Adipose tissue (tissue), 3 donors: ENCODE results near the gene FBF1. TPM values are rescaled to one million over a fixed set of nuclear protein-coding genes. Genes with fewer than 3 reads are reported as not detected.

Experiments used
- H3K27ac ChIP-seq: one replicate; pipeline ENCODE4 v1.5.1; 2013; ENCODE audit warnings: low read depth, low read length
- whole genome bisulfite sequencing, 3 donors: extraction: QIAGEN DNeasy Blood & Tissue Kit; methylation state at CpG; one replicate each; pipeline ENCODE4 v1.1.7; 2013; 5-methylcytosine and 5-hydroxymethylcytosine counted together
- polyA plus RNA-seq, 3 donors: library from polyadenylated mRNA; stranded (reverse); fragments of 200-250 nt; gene quantifications; one replicate each; pipeline ENCODE4 v1.2.3, GENCODE V29; 2013
- donor health status: healthy with polysubstance abuse.
- donor health status: Bipolar disorder and iron deficiency.
- donor health status: healthy.

Gene FBF1
- polyA plus RNA-seq, 3 donors, result 2.5 to 5.5 (median 3.8) TPM

DNA sequence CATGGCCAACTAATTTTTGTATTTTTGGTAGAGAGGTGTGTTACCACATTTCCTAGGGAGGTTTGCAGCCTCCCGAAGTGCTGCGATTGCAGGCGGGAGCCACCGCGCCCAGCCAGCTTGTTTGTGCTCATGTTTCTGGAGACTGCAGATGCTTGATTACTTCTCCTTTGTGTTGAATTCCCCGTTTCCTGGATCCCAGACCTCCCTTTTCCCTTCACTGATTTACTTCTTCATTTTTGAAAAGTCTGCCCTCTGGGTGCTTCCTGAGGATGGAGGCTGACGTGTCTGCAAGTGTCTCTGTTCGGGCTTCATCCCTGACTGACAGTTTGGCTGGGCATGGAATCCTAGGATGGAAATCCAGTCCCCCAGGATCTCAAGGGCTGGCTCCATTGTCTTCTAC, 55.4 kb downstream of the FBF1 start:
- H3K27ac ChIP-seq, result no peak overlapping the region
- WGBS, 3 donors, result 47 to 82% (median 53%) methylated on average over 8 of the region's 8 CpGs

- 82 to 90% (median 85%) methylated on average over 12 to 15 of the region's 15 CpGs for WGBS, 3 donors
- H3K27ac ChIP-seq, result no peak overlapping the region
These were observed 59.0 kb downstream of the FBF1 start for GRCh38 chr17:75881678-75882454.

GRCh38 chr17:75880266-75880665, 60.6 kb downstream of the FBF1 start:
- whole genome bisulfite sequencing, 3 donors, result 77 to 81% (median 81%) methylated on average over 7 of the region's 7 CpGs
- H3K27ac ChIP-seq, result no peak overlapping the region

GRCh38 chr17:75878174-75878998, 62.5 kb downstream of the FBF1 start, which contains the start of gene TRIM47:
Gene TRIM47, minus strand, starts transcription at chr17:75878581. Its CDS starts 33 bp downstream, at chr17:75878548.
- peak within 1 kb of the TSS; percentile 87 for H3K27ac ChIP-seq
- WGBS, 3 donors, result 0 to 1% (median 1%) methylated on average over 42 to 87 of the region's 87 CpGs

DNA sequence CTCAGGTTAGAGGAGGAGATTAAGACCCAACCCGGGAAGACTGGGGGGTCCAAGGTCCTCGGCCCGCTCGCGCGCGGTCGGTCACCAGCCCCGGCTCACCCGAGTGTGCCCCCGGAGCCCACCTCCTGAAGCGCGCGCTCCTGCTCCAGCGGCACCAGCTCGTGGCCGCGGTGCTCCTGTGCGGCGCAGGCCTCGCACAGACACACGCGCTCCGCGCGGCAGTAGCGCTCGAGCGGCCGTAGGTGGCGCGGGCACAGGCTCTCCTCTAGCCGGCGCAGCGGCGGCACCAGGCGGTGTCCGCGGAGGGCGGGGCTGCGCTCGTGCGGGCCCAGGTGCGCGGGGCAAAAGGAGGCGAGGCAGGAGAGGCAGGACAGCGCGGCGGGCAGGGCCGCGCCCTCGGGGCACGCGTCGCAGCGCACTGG, 63.1 kb downstream of the FBF1 start:
- H3K27ac ChIP-seq, result peak overlapping the region; percentile 87
- 0 to 1% (median 1%) methylated on average over 42 to 56 of the region's 56 CpGs for WGBS, 3 donors

DNA sequence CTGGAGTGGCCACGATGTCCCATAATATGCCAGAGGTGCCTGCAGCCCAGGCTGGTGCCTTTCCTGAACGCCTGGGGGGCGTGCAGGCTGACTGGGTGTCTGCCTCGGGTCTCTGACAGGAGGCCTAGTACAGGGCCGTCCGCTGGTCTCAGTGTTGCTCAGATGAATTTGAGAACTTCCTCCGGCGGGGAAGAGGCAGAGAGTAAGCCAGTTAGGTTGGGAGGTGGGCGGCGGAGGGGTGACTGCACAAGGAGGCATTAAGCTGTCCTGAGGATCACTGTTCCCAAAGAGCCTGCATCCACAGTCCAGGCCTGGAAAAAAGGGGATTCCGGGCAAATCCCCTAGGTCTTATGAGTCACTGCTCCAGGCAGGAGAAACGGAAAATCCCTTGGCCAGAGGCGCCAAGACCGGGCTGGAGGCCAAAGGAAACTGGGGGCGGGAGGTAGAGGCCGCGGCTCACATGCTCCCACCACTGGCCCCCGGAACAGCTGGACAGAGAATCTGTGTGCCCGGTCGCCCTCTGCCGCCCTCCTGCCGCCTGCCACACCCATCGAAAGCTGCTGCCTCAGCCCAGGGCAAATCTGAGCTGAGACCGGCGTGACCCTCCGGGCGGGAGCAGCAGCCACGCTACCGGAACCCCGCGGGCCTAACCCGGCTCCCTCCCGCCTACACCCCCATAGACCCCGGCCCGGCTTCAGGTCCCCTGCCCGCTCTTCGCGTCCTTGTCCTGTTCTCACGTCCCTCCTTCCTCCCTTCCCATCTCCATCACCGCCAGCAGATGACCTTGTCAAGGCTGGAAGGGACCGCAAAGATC, 63.7 kb downstream of the FBF1 start:
- WGBS, 3 donors, result 3 to 8% (median 6%) methylated on average over 36 to 41 of the region's 41 CpGs
- peak overlapping the region; percentile 80 for H3K27ac ChIP-seq

DNA sequence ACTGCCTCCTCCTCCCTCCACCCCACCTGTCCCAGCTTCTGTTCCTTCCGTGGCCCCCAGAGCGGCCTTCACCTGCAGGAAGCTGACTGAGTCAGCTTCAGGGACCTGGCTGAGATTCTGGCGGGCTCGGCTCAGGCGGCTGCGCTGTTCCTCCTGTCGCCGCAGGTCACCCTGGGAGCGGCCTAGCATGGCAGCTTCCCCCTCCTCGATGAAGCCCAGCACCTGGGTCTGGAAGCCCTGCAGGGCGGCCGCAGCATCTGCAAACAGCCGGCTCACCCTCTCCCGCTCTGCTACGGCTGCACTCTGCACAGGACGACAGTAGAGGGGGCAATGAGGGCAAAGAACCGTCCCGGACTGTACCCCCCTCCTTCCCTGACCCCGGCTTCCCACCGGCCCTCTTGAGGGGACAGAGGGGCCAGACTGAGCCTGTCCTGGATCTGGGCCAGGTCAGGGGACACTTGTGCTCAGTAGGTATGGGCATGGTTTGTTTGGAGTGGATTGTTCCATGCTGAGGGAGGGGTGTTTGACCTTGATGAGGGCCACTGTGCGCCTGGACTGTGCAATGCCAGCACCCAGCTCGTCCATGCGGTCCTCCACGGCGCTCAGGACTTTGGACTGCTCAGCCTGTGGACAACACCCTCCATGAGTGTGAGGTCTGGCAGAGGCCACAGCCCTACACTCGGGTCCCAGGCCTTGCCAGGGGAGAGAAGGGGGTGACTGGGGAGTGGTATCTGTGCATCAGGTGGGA, 64.5 kb downstream of the FBF1 start:
- peak overlapping the region; percentile 80 for H3K27ac ChIP-seq
- 10 to 27% (median 22%) methylated on average over 24 to 26 of the region's 26 CpGs for WGBS, 3 donors

- H3K27ac ChIP-seq, result no peak overlapping the region
- 28 to 45% (median 32%) methylated on average over 5 of the region's 5 CpGs for WGBS, 3 donors
These were observed 65.0 kb downstream of the FBF1 start for GRCh38 chr17:75875940-75876189.

DNA sequence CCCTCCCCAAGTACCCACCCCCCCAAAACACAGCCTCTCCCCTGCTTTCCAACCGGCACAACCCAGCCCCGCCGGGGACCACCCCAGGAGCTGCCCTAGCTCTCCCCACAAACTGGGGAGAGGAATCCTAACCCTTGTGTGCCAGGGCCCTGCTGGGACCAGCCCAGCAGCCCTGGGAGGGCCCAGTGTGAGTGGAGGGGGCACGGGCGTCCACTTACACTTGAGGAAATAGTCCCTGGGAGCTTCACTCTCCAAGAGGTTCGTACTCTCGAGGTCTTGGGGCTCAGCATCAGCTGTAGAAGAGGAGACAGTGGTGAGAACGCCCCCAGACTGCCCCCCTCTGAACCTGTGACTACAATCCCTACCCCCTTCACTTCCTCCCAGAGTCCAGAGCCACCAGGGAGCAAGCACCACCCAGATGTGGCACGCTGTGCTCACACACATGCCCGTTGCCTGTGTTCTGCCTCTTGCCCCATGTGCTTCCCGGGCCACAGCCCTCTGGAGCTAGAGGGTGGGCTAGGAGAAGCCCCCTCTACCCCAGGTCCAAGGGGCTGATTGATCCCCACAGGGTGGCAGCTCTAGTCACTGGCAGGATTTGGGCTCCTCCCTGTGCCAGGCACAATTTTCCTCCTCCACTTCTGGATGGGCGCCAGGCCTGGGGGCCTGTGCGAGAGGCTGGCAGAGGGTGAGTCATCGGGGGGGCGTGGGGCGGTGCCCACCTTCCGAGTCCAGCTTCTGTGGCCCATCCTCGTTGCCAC, 65.5 kb downstream of the FBF1 start:
- H3K27ac ChIP-seq, result no peak overlapping the region
- 53 to 67% (median 56%) methylated on average over 16 to 18 of the region's 18 CpGs for WGBS, 3 donors

GRCh38 chr17:75874323-75875181, 66.3 kb downstream of the FBF1 start:
- 86 to 93% (median 90%) methylated on average over 37 to 38 of the region's 38 CpGs for WGBS, 3 donors
- H3K27ac ChIP-seq, result no peak overlapping the region

DNA sequence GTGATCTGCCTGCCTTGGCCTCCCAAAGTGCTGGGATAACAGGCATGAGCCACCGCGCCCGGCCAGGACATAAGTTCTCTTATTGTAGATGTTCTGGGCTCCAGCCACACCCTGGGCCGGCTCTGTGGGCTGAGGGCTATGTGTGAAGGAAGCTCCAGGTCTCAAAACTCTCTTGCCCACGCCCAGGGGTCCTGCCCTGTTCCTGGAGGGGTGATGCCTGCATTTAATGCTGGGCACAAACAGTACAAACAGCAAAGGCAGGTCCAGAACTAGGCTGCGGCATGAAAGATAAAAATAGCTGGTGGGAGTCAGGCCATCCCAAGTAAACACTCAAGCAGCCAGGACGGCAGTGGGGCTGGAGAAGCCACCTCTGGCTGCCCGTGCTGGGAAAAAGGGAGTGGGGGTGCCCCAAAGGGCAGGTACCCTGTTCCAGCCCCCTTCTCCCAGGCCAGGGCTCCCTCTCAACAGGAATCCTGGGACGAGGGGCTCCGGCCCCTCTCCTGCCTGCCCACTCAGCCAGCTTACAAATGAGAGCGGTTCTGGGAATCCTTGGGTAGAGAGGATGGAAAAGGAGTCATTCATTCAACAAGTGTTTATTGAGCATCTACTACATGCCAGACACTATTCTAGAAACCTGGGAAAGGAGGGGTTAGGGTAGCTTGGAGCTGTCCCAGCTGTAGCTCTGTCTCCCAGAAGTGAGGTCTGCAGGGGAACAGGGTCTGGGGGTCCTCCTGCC, 67.1 kb downstream of the FBF1 start:
- no peak overlapping the region for H3K27ac ChIP-seq
- 59 to 74% (median 71%) methylated on average over 11 of the region's 11 CpGs for WGBS, 3 donors

DNA sequence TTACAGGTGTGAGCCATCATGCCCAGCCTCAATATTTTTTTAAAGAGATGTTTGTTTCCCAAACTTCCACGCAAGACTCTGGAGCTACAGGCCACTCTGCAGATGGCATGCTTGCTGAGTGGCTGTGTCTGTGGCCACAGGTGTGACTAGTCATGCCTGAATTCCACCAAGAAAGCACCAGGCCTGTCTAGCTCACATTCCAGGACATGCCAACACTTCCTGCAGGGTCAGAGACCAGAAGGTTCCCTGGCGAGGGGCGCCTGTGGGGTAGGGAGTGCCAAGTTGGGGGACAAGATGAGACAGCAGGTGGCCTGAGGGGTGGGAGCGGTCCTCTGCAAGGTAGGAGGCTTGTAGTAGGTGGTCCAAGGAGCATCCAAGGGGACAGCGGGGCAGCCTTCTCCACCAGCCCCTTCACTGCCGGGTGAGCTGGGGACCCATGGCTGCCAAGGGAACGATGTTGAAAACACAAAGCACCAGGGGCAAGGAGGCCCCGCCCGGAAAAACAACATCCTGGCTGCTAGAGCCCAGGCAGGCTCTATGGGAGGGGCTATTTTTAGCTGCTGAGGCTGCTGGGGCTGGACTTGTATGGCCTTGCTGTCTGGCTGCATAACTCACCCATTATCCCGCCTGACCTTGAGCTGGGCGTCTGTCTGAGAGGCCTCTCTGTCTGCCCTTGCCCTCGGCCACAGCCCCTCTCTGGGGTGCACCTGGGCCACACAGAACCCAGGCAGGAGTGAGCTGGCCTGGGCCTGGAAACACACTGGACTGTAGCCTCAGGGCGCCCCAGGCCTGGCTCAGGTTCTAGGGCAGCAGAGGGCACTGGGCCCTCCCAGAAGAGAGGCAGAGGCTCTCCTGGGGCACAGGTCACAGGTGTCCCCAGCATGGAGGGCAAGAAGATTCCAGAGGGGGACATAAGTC, 68.1 kb downstream of the FBF1 start:
- WGBS, 3 donors, result 32 to 39% (median 39%) methylated on average over 13 of the region's 13 CpGs
- no peak overlapping the region for H3K27ac ChIP-seq

GRCh38 chr17:75870228-75870627, 70.6 kb downstream of the FBF1 start:
- 61 to 84% (median 69%) methylated on average over 10 of the region's 10 CpGs for WGBS, 3 donors
- peak overlapping the region; percentile 58 for H3K27ac ChIP-seq

- WGBS, 3 donors, result 41 to 65% (median 45%) methylated on average over 23 of the region's 23 CpGs
These were observed 71.3 kb downstream of the FBF1 start for GRCh38 chr17:75869282-75870141.

More at GRCh38 chr17:75869282-75870141, 71.3 kb downstream of the FBF1 start:
- peak overlapping the region; percentile 58 for H3K27ac ChIP-seq
